Nephron (organoid): ENCODE measurements around the gene IL20RB.
"Not testable (repeated sequence)": the region's sequence is repeated elsewhere in the genome, so short reads cannot be mapped to it uniquely, and the experiment has no call there.

Source experiments
- H3K27ac Mint-ChIP-seq, 3 experiments: 2 replicates each; pipeline ENCODE4 v1.8.0; 2020; ENCODE audit warnings: mixed read lengths in 3 of 3, mild to moderate bottlenecking in 2 of 3, moderate library complexity in 1 of 3
- H3K27me3 Mint-ChIP-seq: 2 replicates; pipeline ENCODE4 v1.8.0; 2021; ENCODE audit warnings: low read depth, mild to moderate bottlenecking, moderate library complexity, mixed read lengths
- H3K36me3 Mint-ChIP-seq: 2 replicates; pipeline ENCODE4 v1.8.0; 2020; ENCODE audit warnings: low read depth, mixed read lengths
- H3K4me1 Mint-ChIP-seq: 2 replicates; pipeline ENCODE4 v1.8.0; 2020; ENCODE audit warnings: mixed read lengths
- H3K4me3 Mint-ChIP-seq, 3 experiments: 2 replicates each; pipeline ENCODE4 v1.8.0; 2020; ENCODE audit warnings: mild to moderate bottlenecking in 3 of 3, mixed read lengths in 3 of 3, moderate library complexity in 2 of 3
- H3K9me3 Mint-ChIP-seq: 2 replicates; pipeline ENCODE4 v1.8.0; 2020; ENCODE audit warnings: mixed read lengths
- CTCF ChIP-seq, 3 experiments: fragments of 200-600 bp; sonication (generic); IDR thresholded peaks; one replicate each; pipeline ENCODE4 v1.5.0; 2021; ENCODE audit warnings: antibody characterized with exemption in 3 of 3; ENCODE audit not compliant: unreplicated experiment in 3 of 3

IL20RB gene

GRCh38 chr3:137012097-137012501, 54.3 kb downstream of the IL20RB start:
- H3K27me3 Mint-ChIP-seq = no peaks in the 10 kb centered on the region
- H3K36me3 Mint-ChIP-seq = no peaks in the 10 kb centered on the region
- H3K9me3 Mint-ChIP-seq = no peaks in the 10 kb centered on the region
- TF ChIP-seq CTCF (IDR thresholded peaks at IDR 0.05; ENCODE audit: unreplicated experiment in 3 of 3) = no peak
- H3K4me1 Mint-ChIP-seq = peaks cover 10% of the 10 kb centered on the region
- no peak overlapping the region for H3K27ac Mint-ChIP-seq
- no peak overlapping the region for H3K4me3 Mint-ChIP-seq

- Mint-ChIP-seq H3K4me3 (peak overlapping the region; percentile 79 to 84 (median 80)), H3K27me3 (no peaks in the 10 kb centered on the region), H3K27ac (peak overlapping the region; percentile 6 to 34 (median 19)), H3K36me3 (no peaks in the 10 kb centered on the region), H3K9me3 (no peaks in the 10 kb centered on the region), H3K4me1 (peaks cover 10% of the 10 kb centered on the region)
- peak; percentile 82 to 86 (median 85) for TF ChIP-seq CTCF (IDR thresholded peaks at IDR 0.05; ENCODE audit: unreplicated experiment in 3 of 3)
These were observed 56.3 kb downstream of the IL20RB start for GRCh38 chr3:137013951-137014688.

GRCh38 chr3:137017316-137017715, 59.5 kb downstream of the IL20RB start:
- not testable (repeated sequence) for H3K27me3 Mint-ChIP-seq, H3K4me3 Mint-ChIP-seq, H3K27ac Mint-ChIP-seq, H3K36me3 Mint-ChIP-seq, H3K4me1 Mint-ChIP-seq, H3K9me3 Mint-ChIP-seq

- no peak for TF ChIP-seq CTCF (IDR thresholded peaks at IDR 0.05; ENCODE audit: unreplicated experiment in 3 of 3)
- no peaks in the 10 kb centered on the region for H3K27me3 Mint-ChIP-seq
- H3K27ac Mint-ChIP-seq = no peak overlapping the region
- no peak overlapping the region for H3K4me3 Mint-ChIP-seq
- no peaks in the 10 kb centered on the region for H3K36me3 Mint-ChIP-seq
- H3K9me3 Mint-ChIP-seq = no peaks in the 10 kb centered on the region
- H3K4me1 Mint-ChIP-seq = no peaks in the 10 kb centered on the region
These were observed 62.5 kb downstream of the IL20RB start for GRCh38 chr3:137020315-137020714.

- Mint-ChIP-seq H3K4me1 (no peaks in the 10 kb centered on the region), H3K27me3 (no peaks in the 10 kb centered on the region), H3K36me3 (no peaks in the 10 kb centered on the region), H3K9me3 (no peaks in the 10 kb centered on the region), H3K4me3 (no peak overlapping the region), H3K27ac (no peak overlapping the region)
- TF ChIP-seq CTCF (IDR thresholded peaks at IDR 0.05; ENCODE audit: unreplicated experiment in 3 of 3) = no peak
These were observed 63.1 kb downstream of the IL20RB start for GRCh38 chr3:137020888-137021287.

- TF ChIP-seq CTCF (IDR thresholded peaks at IDR 0.05; ENCODE audit: unreplicated experiment in 3 of 3) = no peak
- no peak overlapping the region for H3K4me3 Mint-ChIP-seq
- H3K9me3 Mint-ChIP-seq = no peaks in the 10 kb centered on the region
- H3K27ac Mint-ChIP-seq = no peak overlapping the region
- H3K4me1 Mint-ChIP-seq = no peaks in the 10 kb centered on the region
- no peaks in the 10 kb centered on the region for H3K36me3 Mint-ChIP-seq
- peaks cover 12% of the 10 kb centered on the region for H3K27me3 Mint-ChIP-seq
These were observed 66.6 kb downstream of the IL20RB start for GRCh38 chr3:137024348-137024747.
